ENCODE results near the gene LCE2A. TPM values are rescaled to one million over a fixed set of nuclear protein-coding genes. Genes with fewer than 3 reads are reported as not detected.

Gene LCE2A
- total and polyA plus RNA-seq, 2 donors (not counting 1 experiment from before 2014, with no cell fraction given), result 0.33 to 8.1 TPM

- no peaks in the 10 kb centered on the region for H3K79me2 ChIP-seq (ENCODE audit: control insufficient read depth, insufficient read depth, low read length)
- H3K4me1 ChIP-seq (ENCODE audit: control insufficient read depth, extremely low read depth, insufficient read depth, low read length), result peaks cover 7% of the 10 kb centered on the region
- H3K4me3 ChIP-seq (replicated peaks in 1 of 4; ENCODE audit: control extremely low read depth in 1 of 4, insufficient read depth in 1 of 4, low read depth in 3 of 4, low read length in 4 of 4), result no peak overlapping the region
- H3K4me2 ChIP-seq (ENCODE audit: extremely low read depth, insufficient read depth, low read length), result no peak overlapping the region
- H3K9ac ChIP-seq (ENCODE audit: insufficient read depth, low read length), result no peak overlapping the region
- no peak overlapping the region for H2AFZ ChIP-seq (ENCODE audit: low read length)
- no peaks in the 10 kb centered on the region for H3K36me3 ChIP-seq (ENCODE audit: control insufficient read depth, insufficient read depth, low read length)
- H3K9me3 ChIP-seq (ENCODE audit: control insufficient read depth, insufficient read depth, low read depth, low read length), result no peaks in the 10 kb centered on the region
- DNase-seq (ENCODE audit: low read depth in 2 of 2), result no peak
- H4K20me1 ChIP-seq (ENCODE audit: control insufficient read depth, extremely low read depth, insufficient read depth, low read length), result no peaks in the 10 kb centered on the region
- H3K27me3 ChIP-seq (ENCODE audit: control insufficient read depth, insufficient read depth, low read length), result no peaks in the 10 kb centered on the region
- no peak for TF ChIP-seq CTCF (conservative IDR thresholded peaks at IDR 0.05 in 1 of 2, IDR thresholded peaks at IDR 0.05 in 1 of 2; ENCODE audit: low read depth in 1 of 2, low read length in 2 of 2)
- TF ChIP-seq EZH2 (IDR thresholded peaks at IDR 0.05; ENCODE audit: low read length, missing control alignments), result no peak
- H3K27ac ChIP-seq (ENCODE audit: insufficient read depth, low read length), result no peak overlapping the region
Measured at GRCh38 chr1:152699746-152700145, 1.6 kb downstream of the LCE2A start.

GRCh38 chr1:152707860-152708259 lies 9.7 kb downstream of the LCE2A start, which contains the start of gene LCE4A:
LCE4A (plus strand) TSS chr1:152708160; CDS start chr1:152709076, 916 bp downstream.
- Histone ChIP-seq H3K36me3 (ENCODE audit: control insufficient read depth, insufficient read depth, low read length) (no peaks in the 10 kb centered on the region), H3K27ac (ENCODE audit: insufficient read depth, low read length) (no peak within 1 kb of the TSS), H4K20me1 (ENCODE audit: control insufficient read depth, extremely low read depth, insufficient read depth, low read length) (no peaks in the 10 kb centered on the region), H3K27me3 (ENCODE audit: control insufficient read depth, insufficient read depth, low read length) (no peaks in the 10 kb centered on the region), H3K4me3 (replicated peaks in 1 of 4; ENCODE audit: control extremely low read depth in 1 of 4, insufficient read depth in 1 of 4, low read depth in 3 of 4, low read length in 4 of 4) (no peak within 1 kb of the TSS), H3K4me1 (ENCODE audit: control insufficient read depth, extremely low read depth, insufficient read depth, low read length) (no peaks in the 10 kb centered on the region), H3K9me3 (ENCODE audit: control insufficient read depth, insufficient read depth, low read depth, low read length) (no peaks in the 10 kb centered on the region), H3K4me2 (ENCODE audit: extremely low read depth, insufficient read depth, low read length) (no peak within 1 kb of the TSS), H2AFZ (ENCODE audit: low read length) (no peak within 1 kb of the TSS), H3K9ac (ENCODE audit: insufficient read depth, low read length) (no peak within 1 kb of the TSS), H3K79me2 (ENCODE audit: control insufficient read depth, insufficient read depth, low read length) (no peaks in the 10 kb centered on the region)
- TF ChIP-seq CTCF (conservative IDR thresholded peaks at IDR 0.05 in 1 of 2, IDR thresholded peaks at IDR 0.05 in 1 of 2; ENCODE audit: low read depth in 1 of 2, low read length in 2 of 2) (no peak), EZH2 (IDR thresholded peaks at IDR 0.05; ENCODE audit: low read length, missing control alignments) (no peak)
- no peak for DNase-seq (ENCODE audit: low read depth in 2 of 2)

- no peak for TF ChIP-seq EZH2 (IDR thresholded peaks at IDR 0.05; ENCODE audit: low read length, missing control alignments)
- Histone ChIP-seq H3K4me2 (ENCODE audit: extremely low read depth, insufficient read depth, low read length) (no peak overlapping the region), H3K9ac (ENCODE audit: insufficient read depth, low read length) (no peak overlapping the region), H3K27me3 (ENCODE audit: control insufficient read depth, insufficient read depth, low read length) (no peaks in the 10 kb centered on the region), H3K79me2 (ENCODE audit: control insufficient read depth, insufficient read depth, low read length) (no peaks in the 10 kb centered on the region), H3K9me3 (ENCODE audit: control insufficient read depth, insufficient read depth, low read depth, low read length) (no peaks in the 10 kb centered on the region), H3K36me3 (ENCODE audit: control insufficient read depth, insufficient read depth, low read length) (no peaks in the 10 kb centered on the region), H3K4me3 (replicated peaks in 1 of 4; ENCODE audit: control extremely low read depth in 1 of 4, insufficient read depth in 1 of 4, low read depth in 3 of 4, low read length in 4 of 4) (no peak overlapping the region), H4K20me1 (ENCODE audit: control insufficient read depth, extremely low read depth, insufficient read depth, low read length) (no peaks in the 10 kb centered on the region), H3K4me1 (ENCODE audit: control insufficient read depth, extremely low read depth, insufficient read depth, low read length) (no peaks in the 10 kb centered on the region), H3K27ac (ENCODE audit: insufficient read depth, low read length) (no peak overlapping the region), H2AFZ (ENCODE audit: low read length) (no peak overlapping the region)
- DNase-seq (ENCODE audit: low read depth in 2 of 2), result no peak
Measured at GRCh38 chr1:152718238-152718637, 20.1 kb downstream of the LCE2A start.

Data from fibroblast of lung (primary cell).